ENCODE data around the gene DDAH1.

Gene DDAH1

DNA sequence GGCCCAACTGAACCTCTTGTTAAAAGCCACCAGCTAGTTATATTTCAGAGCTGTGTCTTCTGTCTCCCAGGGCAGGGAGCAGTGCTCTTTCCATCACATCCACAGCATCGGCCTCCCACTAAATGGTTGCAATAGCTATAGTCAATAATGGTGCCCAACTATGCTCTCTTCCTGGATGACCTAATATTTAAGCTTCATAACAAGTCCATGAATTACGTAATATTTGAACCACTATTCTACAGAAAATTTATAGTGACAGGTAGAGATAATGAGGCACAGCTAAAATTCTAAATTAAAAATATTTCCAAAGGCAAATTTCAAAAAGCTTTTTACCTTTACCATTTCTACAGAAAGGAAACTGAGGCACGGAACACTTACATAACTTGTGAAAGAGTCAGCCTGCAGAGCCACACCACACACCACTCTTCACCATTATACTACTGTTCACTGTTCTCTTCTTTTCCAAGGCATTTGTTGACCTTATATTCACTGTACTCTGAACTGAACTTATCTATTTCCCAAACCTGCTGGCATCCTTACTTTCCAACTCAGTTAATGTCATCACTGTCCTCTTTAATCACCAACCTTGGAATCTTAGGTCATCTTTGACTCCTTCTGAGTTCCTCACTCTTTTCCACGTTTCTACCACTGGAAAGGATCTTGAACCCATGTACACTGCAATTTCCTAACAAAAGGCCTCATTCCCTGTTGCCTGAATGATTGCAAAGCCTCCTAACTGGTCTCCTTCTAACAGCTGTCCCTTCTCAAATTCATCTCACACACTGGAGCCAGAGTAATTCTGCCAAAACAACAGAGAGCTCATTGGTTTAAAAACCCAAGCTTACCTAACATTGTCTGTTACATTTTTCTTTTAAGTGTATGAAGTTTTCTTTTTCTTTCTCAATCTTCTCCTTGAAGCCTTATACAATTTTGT is 85.5 kb downstream of the DDAH1 start:
- H3K4me3 ChIP-seq (ENCODE audit: low read depth, low read length): no peak overlapping the region
- no peak overlapping the region for H3K9ac ChIP-seq (ENCODE audit: low read depth, low read length)
- H3K4me1 ChIP-seq (ENCODE audit: control insufficient read depth, insufficient read depth, low read length): no peaks in the 10 kb centered on the region
- H3K27me3 ChIP-seq (ENCODE audit: control insufficient read depth, insufficient read depth, low read length): no peaks in the 10 kb centered on the region
- H3K9me3 ChIP-seq (ENCODE audit: control insufficient read depth, insufficient read depth, low read length): no peaks in the 10 kb centered on the region
- no peaks in the 10 kb centered on the region for H3K36me3 ChIP-seq (ENCODE audit: control insufficient read depth, insufficient read depth, low read length)

DNA sequence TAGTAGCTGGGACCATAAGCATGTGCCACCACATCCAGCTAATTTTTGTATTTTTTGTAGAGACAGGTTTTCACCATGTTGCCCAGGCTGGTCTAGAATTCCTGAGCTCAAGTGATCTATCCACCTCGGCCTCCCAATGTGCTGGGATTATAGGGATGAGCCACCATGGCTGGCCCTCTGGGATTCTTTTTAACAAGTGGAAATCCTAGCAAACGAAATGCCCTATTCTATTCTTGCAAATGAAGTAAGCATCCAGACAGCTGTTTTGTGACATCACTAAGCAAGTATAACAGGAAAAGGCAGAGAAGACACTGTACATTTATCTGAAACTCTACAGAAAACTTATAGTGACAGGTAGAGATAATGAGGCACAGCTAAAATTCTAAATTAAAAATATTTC is 86.4 kb downstream of the DDAH1 start:
- Histone ChIP-seq H3K27me3 (ENCODE audit: control insufficient read depth, insufficient read depth, low read length) (no peaks in the 10 kb centered on the region), H3K4me3 (ENCODE audit: low read depth, low read length) (no peak overlapping the region), H3K36me3 (ENCODE audit: control insufficient read depth, insufficient read depth, low read length) (no peaks in the 10 kb centered on the region), H3K9ac (ENCODE audit: low read depth, low read length) (no peak overlapping the region), H3K9me3 (ENCODE audit: control insufficient read depth, insufficient read depth, low read length) (no peaks in the 10 kb centered on the region), H3K4me1 (ENCODE audit: control insufficient read depth, insufficient read depth, low read length) (peaks cover under 1% of the 10 kb centered on the region)

DNA sequence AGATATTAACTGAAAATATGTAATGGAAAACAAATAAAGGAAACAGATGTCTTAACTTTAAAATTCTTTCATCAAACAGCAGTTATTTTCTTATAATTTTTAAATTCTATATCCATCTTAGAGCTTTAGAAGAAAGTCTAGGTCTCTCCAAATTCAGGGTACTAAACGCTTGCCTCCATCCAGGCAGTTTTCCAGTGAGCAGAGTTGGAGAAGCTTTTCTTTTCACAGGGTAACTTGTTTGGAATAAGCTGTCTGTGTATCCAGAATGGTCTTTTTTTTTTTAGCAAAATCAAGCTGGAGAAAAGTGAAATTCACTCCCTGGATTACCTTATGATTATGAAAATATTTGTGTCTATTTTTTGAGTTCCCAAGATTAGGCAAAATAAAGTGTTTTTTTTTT is 88.6 kb downstream of the DDAH1 start:
- Histone ChIP-seq H3K27me3 (ENCODE audit: control insufficient read depth, insufficient read depth, low read length) (no peaks in the 10 kb centered on the region), H3K4me1 (ENCODE audit: control insufficient read depth, insufficient read depth, low read length) (peaks cover 4% of the 10 kb centered on the region), H3K4me3 (ENCODE audit: low read depth, low read length) (no peak overlapping the region), H3K9me3 (ENCODE audit: control insufficient read depth, insufficient read depth, low read length) (no peaks in the 10 kb centered on the region), H3K9ac (ENCODE audit: low read depth, low read length) (no peak overlapping the region), H3K36me3 (ENCODE audit: control insufficient read depth, insufficient read depth, low read length) (no peaks in the 10 kb centered on the region)

DNA sequence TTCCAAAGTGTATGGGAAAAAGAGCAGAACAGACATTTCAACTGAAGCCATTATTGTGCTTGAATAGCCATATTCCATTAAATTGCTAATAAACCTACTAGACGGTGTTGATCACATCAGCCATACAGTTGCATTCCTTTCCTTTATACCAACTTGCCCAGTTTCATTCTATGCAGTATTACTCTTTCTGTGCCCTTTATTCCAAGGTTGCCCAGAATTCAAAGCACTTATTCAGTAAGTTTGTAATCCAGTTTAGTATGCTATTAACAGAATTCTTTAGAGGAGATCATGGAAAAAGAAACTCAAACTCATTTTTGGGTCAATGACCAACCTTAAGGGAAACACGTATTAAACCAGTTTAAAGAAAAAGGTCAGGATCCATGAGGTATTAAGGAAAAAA is 89.5 kb downstream of the DDAH1 start:
- Histone ChIP-seq H3K4me1 (ENCODE audit: control insufficient read depth, insufficient read depth, low read length) (peaks cover 4% of the 10 kb centered on the region), H3K4me3 (ENCODE audit: low read depth, low read length) (no peak overlapping the region), H3K27me3 (ENCODE audit: control insufficient read depth, insufficient read depth, low read length) (no peaks in the 10 kb centered on the region), H3K36me3 (ENCODE audit: control insufficient read depth, insufficient read depth, low read length) (no peaks in the 10 kb centered on the region), H3K9ac (ENCODE audit: low read depth, low read length) (no peak overlapping the region), H3K9me3 (ENCODE audit: control insufficient read depth, insufficient read depth, low read length) (no peaks in the 10 kb centered on the region)

DNA sequence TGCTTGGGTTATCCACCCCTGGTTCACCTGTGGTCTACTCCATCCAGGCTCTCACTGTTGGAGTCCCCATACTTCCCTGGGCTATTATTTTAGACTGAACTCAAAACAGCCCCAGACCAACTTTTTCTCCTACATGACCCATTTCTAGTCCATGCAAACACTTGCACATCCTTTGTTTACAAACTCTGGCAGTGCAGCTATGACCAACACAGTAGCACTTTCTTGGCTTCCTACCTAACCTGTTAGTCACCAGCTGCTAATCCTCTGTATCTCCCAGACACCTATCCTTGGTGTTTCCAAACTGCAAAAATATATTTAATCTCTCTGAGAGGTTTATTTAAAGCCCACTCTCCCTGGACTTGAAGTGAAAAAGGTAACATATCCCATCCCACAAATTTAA is 90.8 kb downstream of the DDAH1 start:
- Histone ChIP-seq H3K4me3 (ENCODE audit: low read depth, low read length) (no peak overlapping the region), H3K9me3 (ENCODE audit: control insufficient read depth, insufficient read depth, low read length) (no peaks in the 10 kb centered on the region), H3K9ac (ENCODE audit: low read depth, low read length) (no peak overlapping the region), H3K4me1 (ENCODE audit: control insufficient read depth, insufficient read depth, low read length) (peaks cover 4% of the 10 kb centered on the region), H3K36me3 (ENCODE audit: control insufficient read depth, insufficient read depth, low read length) (no peaks in the 10 kb centered on the region), H3K27me3 (ENCODE audit: control insufficient read depth, insufficient read depth, low read length) (no peaks in the 10 kb centered on the region)

DNA sequence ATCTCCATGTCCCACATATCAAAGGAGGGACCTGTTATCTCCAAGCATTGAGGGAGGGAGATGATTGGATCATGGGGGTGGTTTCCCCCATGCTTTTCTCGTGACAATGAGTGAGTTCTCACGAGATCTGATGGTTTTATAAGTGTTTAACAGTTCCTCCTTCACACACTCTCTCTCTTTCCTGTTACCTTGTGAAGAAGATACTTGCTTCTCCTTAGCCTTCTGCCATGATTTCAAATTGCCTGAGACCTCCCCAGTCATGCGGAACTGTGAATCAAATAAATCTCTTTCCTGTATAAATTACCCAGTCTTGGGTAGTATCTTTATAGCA is 91.6 kb downstream of the DDAH1 start:
- no peaks in the 10 kb centered on the region for H3K27me3 ChIP-seq (ENCODE audit: control insufficient read depth, insufficient read depth, low read length)
- no peak overlapping the region for H3K9ac ChIP-seq (ENCODE audit: low read depth, low read length)
- H3K4me1 ChIP-seq (ENCODE audit: control insufficient read depth, insufficient read depth, low read length): peaks cover 4% of the 10 kb centered on the region
- H3K9me3 ChIP-seq (ENCODE audit: control insufficient read depth, insufficient read depth, low read length): no peaks in the 10 kb centered on the region
- H3K4me3 ChIP-seq (ENCODE audit: low read depth, low read length): no peak overlapping the region
- no peaks in the 10 kb centered on the region for H3K36me3 ChIP-seq (ENCODE audit: control insufficient read depth, insufficient read depth, low read length)

DNA sequence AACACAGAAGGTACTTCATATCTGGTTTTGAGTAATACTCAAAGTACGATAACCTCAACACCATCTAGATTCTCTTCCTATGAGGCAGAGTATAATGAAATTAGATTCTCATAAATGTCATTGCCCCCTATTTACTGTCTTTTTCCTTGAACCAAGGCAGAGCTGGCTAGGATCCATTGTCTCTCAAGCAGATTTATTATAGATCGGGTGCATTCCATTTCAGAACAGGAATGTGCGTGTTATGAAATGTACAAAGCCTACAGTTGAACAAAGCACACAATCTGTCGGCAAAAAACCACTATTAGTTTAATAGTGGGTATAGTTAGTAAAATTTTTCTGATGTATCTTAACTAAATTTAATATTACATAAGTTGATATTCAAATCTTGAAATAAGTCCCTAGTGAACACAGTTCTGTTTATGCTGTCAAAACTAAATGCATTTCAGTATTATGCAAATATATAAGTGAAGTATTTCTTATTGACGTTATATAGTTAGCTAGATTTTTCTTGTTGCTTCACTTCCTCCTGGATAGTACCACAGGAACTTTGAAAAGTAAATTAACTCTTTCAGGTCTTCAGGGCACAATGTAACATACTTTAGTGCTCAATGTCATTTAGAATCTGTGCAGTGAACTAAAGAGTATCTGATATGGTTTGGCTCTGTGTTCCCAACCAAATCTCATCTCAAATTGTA is 92.1 kb downstream of the DDAH1 start:
- no peak overlapping the region for H3K9ac ChIP-seq (ENCODE audit: low read depth, low read length)
- H3K9me3 ChIP-seq (ENCODE audit: control insufficient read depth, insufficient read depth, low read length): no peaks in the 10 kb centered on the region
- no peak overlapping the region for H3K4me3 ChIP-seq (ENCODE audit: low read depth, low read length)
- peaks cover 4% of the 10 kb centered on the region for H3K4me1 ChIP-seq (ENCODE audit: control insufficient read depth, insufficient read depth, low read length)
- H3K27me3 ChIP-seq (ENCODE audit: control insufficient read depth, insufficient read depth, low read length): no peaks in the 10 kb centered on the region
- H3K36me3 ChIP-seq (ENCODE audit: control insufficient read depth, insufficient read depth, low read length): no peaks in the 10 kb centered on the region

DNA sequence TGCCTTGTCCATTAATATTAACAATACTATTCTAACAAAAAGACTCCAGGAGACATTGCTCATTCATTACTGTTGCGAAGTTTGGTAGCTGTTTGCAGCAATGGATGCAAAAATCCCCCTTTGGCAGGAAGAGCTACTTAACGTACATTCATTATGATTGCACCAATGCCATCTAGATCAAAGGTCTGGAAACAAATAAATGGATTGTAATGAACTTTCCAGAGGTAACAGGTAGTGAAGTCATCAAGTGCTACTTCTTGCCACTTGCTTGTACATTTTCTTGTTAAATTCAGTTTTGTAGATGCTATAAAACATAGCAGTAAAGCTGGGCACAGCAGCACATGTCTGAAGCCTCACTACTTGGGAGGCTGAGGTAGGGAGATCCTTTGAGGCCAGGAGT is 93.9 kb downstream of the DDAH1 start:
- no peaks in the 10 kb centered on the region for H3K27me3 ChIP-seq (ENCODE audit: control insufficient read depth, insufficient read depth, low read length)
- no peak overlapping the region for H3K9ac ChIP-seq (ENCODE audit: low read depth, low read length)
- peaks cover 4% of the 10 kb centered on the region for H3K4me1 ChIP-seq (ENCODE audit: control insufficient read depth, insufficient read depth, low read length)
- no peaks in the 10 kb centered on the region for H3K36me3 ChIP-seq (ENCODE audit: control insufficient read depth, insufficient read depth, low read length)
- no peak overlapping the region for H3K4me3 ChIP-seq (ENCODE audit: low read depth, low read length)
- H3K9me3 ChIP-seq (ENCODE audit: control insufficient read depth, insufficient read depth, low read length): no peaks in the 10 kb centered on the region

DNA sequence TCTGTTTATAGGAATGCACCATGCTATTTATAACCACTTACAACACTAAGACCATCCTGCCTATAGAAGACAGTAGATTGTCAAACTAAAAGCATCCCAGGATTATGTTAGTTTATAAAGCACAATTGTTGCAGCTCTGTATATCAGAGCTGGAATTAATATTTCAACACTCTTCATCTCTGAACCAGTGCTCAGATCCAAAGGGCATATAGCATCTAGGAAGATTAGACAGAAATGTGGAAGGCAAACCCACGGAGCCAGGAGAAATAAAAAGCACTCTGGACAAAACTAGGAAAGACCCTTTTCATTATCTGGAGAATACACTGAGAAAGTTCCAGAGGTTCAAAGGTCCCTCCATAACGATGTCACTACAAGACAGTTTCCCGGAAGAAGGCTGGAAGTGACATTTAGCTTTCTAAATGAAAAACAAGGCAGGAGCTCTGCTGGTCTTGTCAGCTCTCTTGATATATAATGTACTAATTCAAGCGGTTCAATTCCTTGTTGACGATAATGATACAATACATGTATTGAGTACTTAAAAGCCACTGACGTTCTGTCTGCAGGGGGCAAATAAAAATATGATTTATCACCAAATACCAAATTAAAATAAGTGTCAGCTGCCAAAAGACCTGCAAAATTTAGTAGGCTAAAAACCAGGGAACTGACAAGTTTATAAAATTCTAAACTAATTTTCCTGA is 96.7 kb downstream of the DDAH1 start:
- Histone ChIP-seq H3K9me3 (ENCODE audit: control insufficient read depth, insufficient read depth, low read length) (no peaks in the 10 kb centered on the region), H3K4me1 (ENCODE audit: control insufficient read depth, insufficient read depth, low read length) (peaks cover under 1% of the 10 kb centered on the region), H3K9ac (ENCODE audit: low read depth, low read length) (no peak overlapping the region), H3K4me3 (ENCODE audit: low read depth, low read length) (no peak overlapping the region), H3K36me3 (ENCODE audit: control insufficient read depth, insufficient read depth, low read length) (no peaks in the 10 kb centered on the region), H3K27me3 (ENCODE audit: control insufficient read depth, insufficient read depth, low read length) (no peaks in the 10 kb centered on the region)

DNA sequence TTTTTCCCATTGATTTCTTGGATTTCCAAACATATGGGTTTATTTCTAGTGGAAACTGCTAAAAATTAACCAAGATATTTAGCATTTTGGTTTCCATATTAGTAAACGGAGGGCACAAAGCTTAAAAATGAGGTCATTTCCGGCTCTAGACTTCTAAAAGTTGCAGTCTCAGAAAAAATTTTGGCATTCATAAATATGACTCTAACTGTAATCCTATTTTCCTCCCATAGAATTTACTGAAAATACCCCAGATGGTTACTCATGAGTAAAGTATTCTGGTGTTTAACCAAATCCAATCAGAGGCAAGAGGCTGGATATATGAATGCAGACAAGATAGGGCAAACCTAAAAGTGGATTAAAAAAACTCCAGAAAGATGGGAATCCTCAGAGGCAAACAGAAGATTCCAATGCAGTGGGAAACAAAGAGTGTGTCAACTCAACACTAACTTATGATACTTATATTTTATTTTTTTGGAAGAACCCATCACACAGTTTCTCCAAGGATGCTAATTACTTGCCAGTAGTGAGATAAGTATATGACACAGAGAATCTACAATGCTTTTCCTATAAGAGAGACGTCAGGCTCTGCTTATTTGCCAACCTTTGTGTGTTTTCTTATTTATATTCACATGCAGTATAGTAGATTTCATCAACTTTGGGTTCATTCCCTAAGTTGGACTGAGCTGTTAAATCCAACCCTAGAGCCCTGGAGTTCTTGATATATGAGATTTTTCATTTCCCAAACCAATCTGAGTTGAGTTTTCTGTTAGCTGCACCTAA is 98.4 kb downstream of the DDAH1 start:
- Histone ChIP-seq H3K36me3 (ENCODE audit: control insufficient read depth, insufficient read depth, low read length) (no peaks in the 10 kb centered on the region), H3K9me3 (ENCODE audit: control insufficient read depth, insufficient read depth, low read length) (no peaks in the 10 kb centered on the region), H3K27me3 (ENCODE audit: control insufficient read depth, insufficient read depth, low read length) (no peaks in the 10 kb centered on the region), H3K9ac (ENCODE audit: low read depth, low read length) (no peak overlapping the region), H3K4me1 (ENCODE audit: control insufficient read depth, insufficient read depth, low read length) (no peaks in the 10 kb centered on the region), H3K4me3 (ENCODE audit: low read depth, low read length) (no peak overlapping the region)

DNA sequence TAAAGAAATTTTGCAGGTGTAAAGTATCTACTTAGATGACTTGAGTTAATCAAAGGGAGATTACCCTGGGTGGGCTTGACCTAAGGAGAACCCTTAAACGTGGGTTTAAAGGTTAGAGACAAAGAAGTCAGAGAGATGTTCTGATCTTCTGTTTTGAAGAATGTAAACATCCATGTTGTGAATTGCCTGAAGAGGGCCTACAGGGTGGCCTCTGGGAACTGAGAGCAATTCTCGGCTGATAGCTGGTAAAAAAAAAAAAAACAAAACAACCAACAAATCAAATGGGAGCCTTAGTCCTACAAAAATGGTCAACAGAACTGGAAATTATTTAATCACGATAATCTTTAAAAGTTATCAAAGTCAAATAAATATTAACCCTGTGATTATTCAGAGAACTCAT is 99.1 kb downstream of the DDAH1 start:
- H3K4me1 ChIP-seq (ENCODE audit: control insufficient read depth, insufficient read depth, low read length): no peaks in the 10 kb centered on the region

More for the DNA sequence above, 99.1 kb downstream of the DDAH1 start:
- Histone ChIP-seq H3K9ac (ENCODE audit: low read depth, low read length) (no peak overlapping the region), H3K27me3 (ENCODE audit: control insufficient read depth, insufficient read depth, low read length) (no peaks in the 10 kb centered on the region), H3K36me3 (ENCODE audit: control insufficient read depth, insufficient read depth, low read length) (no peaks in the 10 kb centered on the region), H3K9me3 (ENCODE audit: control insufficient read depth, insufficient read depth, low read length) (no peaks in the 10 kb centered on the region), H3K4me3 (ENCODE audit: low read depth, low read length) (no peak overlapping the region)
